PC-9 (cell line): Measurements from ENCODE around the gene SLC25A29. TPM values are rescaled to one million over a fixed set of nuclear protein-coding genes. Genes with fewer than 3 reads are reported as not detected.

Source experiments
- BruUV-seq: library from RNA; stranded (reverse); fragments of 400-500 nt; replicated peaks from 2 replicates; lab custom pipeline; 2021; lab: Mats Ljungman, UMichigan
- CTCF ChIA-PET: fragments of 300-600 bp; sonication (Branson Sonifier 250); formaldehyde crosslinking; loops from one replicate; lab custom pipeline; 2022; ENCODE audit warnings: antibody characterized with exemption; lab: Charles Lee
- POLR2A ChIA-PET: fragments of 300-600 bp; sonication (Branson Sonifier 250); formaldehyde crosslinking; loops from one replicate; lab custom pipeline; 2022; ENCODE audit warnings: antibody characterized with exemption; ENCODE audit not compliant: unreplicated experiment; lab: Charles Lee
- DNase-seq, 2 experiments: peaks; one replicate each; pipeline versions ENCODE4 v3.0.0 to v3.0.0-alpha.2; 2015 to 2022; ENCODE audit warnings: mixed read lengths in 1 of 2
- H2AFZ ChIP-seq: fragments of 200-600 bp; sonication (generic); 2 replicates; pipeline ENCODE4 v1.8.1; 2017; ENCODE audit warnings: antibody characterized with exemption
- H3F3A ChIP-seq: fragments of 200-600 bp; sonication (generic); 2 replicates; pipeline ENCODE4 v1.8.1; 2017; ENCODE audit warnings: antibody characterized with exemption, mild to moderate bottlenecking, low read depth; ENCODE audit not compliant: insufficient read depth
- H3K27ac ChIP-seq: fragments of 200-600 bp; sonication (generic); 2 replicates; pipeline ENCODE4 v1.6.1; 2016; ENCODE audit warnings: mixed run types
- H3K27me3 ChIP-seq: fragments of 200-600 bp; sonication (generic); 2 replicates; pipeline ENCODE4 v1.6.1; 2016; ENCODE audit warnings: low read depth, mixed run types; ENCODE audit not compliant: insufficient read depth
- H3K36me3 ChIP-seq: fragments of 200-600 bp; sonication (generic); 2 replicates; pipeline ENCODE4 v1.6.1; 2016; ENCODE audit warnings: low read depth, mixed run types
- H3K4me1 ChIP-seq: fragments of 200-600 bp; sonication (generic); replicated peaks from 2 replicates; pipeline ENCODE4 v1.6.1; 2016; ENCODE audit warnings: mixed run types; ENCODE audit not compliant: insufficient read depth
- H3K4me2 ChIP-seq: fragments of 200-600 bp; sonication (generic); 2 replicates; pipeline ENCODE4 v1.6.1; 2017; ENCODE audit warnings: mixed run types
- H3K4me3 ChIP-seq: fragments of 200-600 bp; sonication (generic); 2 replicates; pipeline ENCODE4 v1.6.1; 2016; ENCODE audit warnings: mixed run types
- H3K79me2 ChIP-seq: fragments of 200-600 bp; sonication (generic); 2 replicates; pipeline ENCODE4 v1.6.1; 2017; ENCODE audit warnings: low read depth, mixed run types
- H3K9me2 ChIP-seq: fragments of 200-600 bp; sonication (generic); 2 replicates; pipeline ENCODE4 v1.8.1; 2017; ENCODE audit warnings: mild to moderate bottlenecking; ENCODE audit not compliant: insufficient read depth
- H3K9me3 ChIP-seq: fragments of 200-600 bp; sonication (generic); 2 replicates; pipeline ENCODE4 v1.8.1; 2016; ENCODE audit warnings: low read depth; ENCODE audit not compliant: insufficient read depth
- H4K20me1 ChIP-seq: fragments of 200-600 bp; sonication (generic); 2 replicates; pipeline ENCODE4 v1.8.1; 2017; ENCODE audit not compliant: insufficient read depth
- CTCF ChIP-seq: fragments of 200-600 bp; sonication (generic); conservative IDR thresholded peaks from 2 replicates; pipeline ENCODE4 v1.6.1; 2017; ENCODE audit warnings: mixed run types, antibody characterized with exemption, mild to moderate bottlenecking, moderate library complexity
- EZH2 ChIP-seq: fragments of 200-600 bp; sonication (generic); IDR thresholded peaks from 2 replicates; pipeline ENCODE4 v1.8.0; 2017; ENCODE audit warnings: antibody characterized with exemption, low read depth
- intact Hi-C: fragments of 100-400 bp; cut with micrococcal nuclease; formaldehyde crosslinking; loops from one replicate; pipeline ENCODE4 v1.10.0; 2022; ENCODE audit not compliant: unreplicated experiment
- total RNA-seq: library from RNA; stranded (reverse); gene quantifications from 2 replicates; pipeline ENCODE4 v1.2.3, GENCODE V29; 2021

Gene SLC25A29
- total RNA-seq, 1 experiment from 2014 or later = 6.9 TPM

- Histone ChIP-seq H3K79me2 (no peaks in the 10 kb centered on the region), H2AFZ (no peak overlapping the region), H3K36me3 (no peaks in the 10 kb centered on the region), H3K27ac (no peak overlapping the region), H3K4me3 (no peak overlapping the region), H4K20me1 (no peaks in the 10 kb centered on the region), H3K4me1 (no peaks in the 10 kb centered on the region), H3K9me3 (no peaks in the 10 kb centered on the region), H3K4me2 (no peak overlapping the region), H3K9me2 (no peaks in the 10 kb centered on the region), H3K27me3 (no peaks in the 10 kb centered on the region), H3F3A (no peaks in the 10 kb centered on the region)
- intact Hi-C loops = no loop called here
- TF ChIP-seq EZH2 (no peak), CTCF (no peak)
- BruUV-seq = no TSS peak
- no peak for DNase-seq
- CTCF ChIA-PET = no interaction called here
- POLR2A ChIA-PET = no interaction called here
These were observed 27.1 kb upstream of the SLC25A29 start for GRCh38 chr14:100333311-100333710.

- H3K4me2 ChIP-seq = no peak overlapping the region
- ChIA-PET CTCF (no interaction called here), POLR2A (no interaction called here)
- no TSS peak for BruUV-seq
- H3K27me3 ChIP-seq = no peaks in the 10 kb centered on the region
- no peaks in the 10 kb centered on the region for H3K9me3 ChIP-seq
- TF ChIP-seq CTCF (no peak), EZH2 (no peak)
- H3K36me3 ChIP-seq = no peaks in the 10 kb centered on the region
- no peaks in the 10 kb centered on the region for H3K9me2 ChIP-seq
- no peak overlapping the region for H3K27ac ChIP-seq
- no peaks in the 10 kb centered on the region for H4K20me1 ChIP-seq
- intact Hi-C loops = no loop called here
- H2AFZ ChIP-seq = no peak overlapping the region
- no peaks in the 10 kb centered on the region for H3K79me2 ChIP-seq
- DNase-seq = no peak
- no peak overlapping the region for H3K4me3 ChIP-seq
- no peaks in the 10 kb centered on the region for H3K4me1 ChIP-seq
- no peaks in the 10 kb centered on the region for H3F3A ChIP-seq
These were observed 26.6 kb upstream of the SLC25A29 start for GRCh38 chr14:100332797-100333196.

- POLR2A ChIA-PET = no interaction called here
- Histone ChIP-seq H3K4me2 (no peak overlapping the region), H3K9me2 (no peaks in the 10 kb centered on the region), H3K36me3 (no peaks in the 10 kb centered on the region), H3K4me3 (no peak overlapping the region), H3F3A (no peaks in the 10 kb centered on the region), H3K27ac (no peak overlapping the region), H2AFZ (no peak overlapping the region), H3K79me2 (no peaks in the 10 kb centered on the region), H4K20me1 (no peaks in the 10 kb centered on the region), H3K27me3 (no peaks in the 10 kb centered on the region), H3K9me3 (no peaks in the 10 kb centered on the region), H3K4me1 (no peaks in the 10 kb centered on the region)
- DNase-seq = no peak
- intact Hi-C loops = no loop called here
- TF ChIP-seq CTCF (no peak), EZH2 (no peak)
- CTCF ChIA-PET = no interaction called here
- BruUV-seq = no TSS peak
These were observed 25.9 kb upstream of the SLC25A29 start for GRCh38 chr14:100332071-100332639.
